ENCODE results near the gene NCDN.

DNA sequence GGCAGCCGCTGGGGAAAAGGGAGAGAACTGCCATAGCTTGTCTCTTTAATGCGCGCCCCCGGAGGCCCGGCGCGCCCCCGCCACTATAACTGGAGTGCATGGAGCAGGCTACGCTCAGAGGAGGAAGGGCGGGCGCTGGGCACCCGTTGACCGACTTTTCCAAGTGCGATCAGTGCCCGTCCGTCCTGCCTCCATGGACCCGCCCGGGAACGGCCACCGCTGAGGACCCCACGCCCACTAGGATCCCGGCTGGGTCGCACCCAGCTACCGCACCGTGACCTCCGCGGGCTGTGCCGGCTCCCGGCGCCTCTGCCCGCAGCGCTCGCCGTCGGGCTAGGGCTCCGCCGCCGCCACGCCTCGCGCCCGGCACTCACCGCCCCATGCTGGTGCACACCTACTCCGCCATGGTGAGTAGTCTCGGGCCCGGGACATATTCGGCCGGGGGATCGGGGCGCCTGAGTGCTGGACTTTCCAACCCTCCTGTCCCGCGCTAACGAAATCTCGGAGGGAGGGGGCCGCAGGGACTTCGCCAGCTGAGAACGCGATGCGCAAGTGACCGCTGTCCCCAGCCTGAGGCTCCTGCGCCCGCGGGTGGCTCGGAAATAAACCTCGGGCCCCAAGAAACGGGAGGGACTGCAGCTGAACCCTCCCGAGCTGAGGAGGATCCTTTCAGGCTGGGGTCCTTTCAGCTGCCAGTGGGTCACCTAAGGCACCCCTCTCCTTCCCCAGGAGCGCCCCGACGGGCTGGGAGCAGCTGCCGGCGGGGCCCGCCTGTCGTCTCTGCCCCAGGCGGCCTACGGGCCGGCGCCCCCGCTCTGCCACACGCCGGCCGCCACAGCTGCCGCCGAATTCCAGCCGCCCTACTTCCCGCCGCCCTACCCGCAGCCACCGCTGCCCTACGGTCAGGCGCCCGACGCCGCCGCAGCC lies 15.9 kb downstream of the NCDN start, which contains the start of gene TFAP2E:
- TF ChIP-seq POLR2AphosphoS5 (IDR thresholded peaks at IDR 0.05): peak; percentile 63
- peak; percentile 45 for TF ChIP-seq POLR2A (IDR thresholded peaks at IDR 0.05)
